KOPT-K1 (cell line): ENCODE results near the gene SUCNR1.
"Not testable (repeated sequence)": the region's sequence is repeated elsewhere in the genome, so short reads cannot be mapped to it uniquely, and the experiment has no call there.

ENCODE experiments used
- H3K27ac ChIP-seq: fragments of 200-600 bp; sonication (generic); 2 replicates; pipeline ENCODE4 v1.5.1; 2016; ENCODE audit warnings: antibody characterized with exemption, mild to moderate bottlenecking, low read depth, low read length; ENCODE audit not compliant: poor library complexity, severe bottlenecking
- H3K36me3 ChIP-seq: fragments of 200-600 bp; sonication (generic); 2 replicates; pipeline ENCODE4 v1.5.1; 2017; ENCODE audit warnings: antibody characterized with exemption, mild to moderate bottlenecking, low read length, moderate library complexity; ENCODE audit not compliant: insufficient read depth
- H3K9me3 ChIP-seq: fragments of 200-600 bp; sonication (generic); 2 replicates; pipeline ENCODE4 v1.5.1; 2017; ENCODE audit warnings: antibody characterized with exemption, low read length, mild to moderate bottlenecking; ENCODE audit not compliant: insufficient read depth, poor library complexity, severe bottlenecking

SUCNR1 gene

DNA sequence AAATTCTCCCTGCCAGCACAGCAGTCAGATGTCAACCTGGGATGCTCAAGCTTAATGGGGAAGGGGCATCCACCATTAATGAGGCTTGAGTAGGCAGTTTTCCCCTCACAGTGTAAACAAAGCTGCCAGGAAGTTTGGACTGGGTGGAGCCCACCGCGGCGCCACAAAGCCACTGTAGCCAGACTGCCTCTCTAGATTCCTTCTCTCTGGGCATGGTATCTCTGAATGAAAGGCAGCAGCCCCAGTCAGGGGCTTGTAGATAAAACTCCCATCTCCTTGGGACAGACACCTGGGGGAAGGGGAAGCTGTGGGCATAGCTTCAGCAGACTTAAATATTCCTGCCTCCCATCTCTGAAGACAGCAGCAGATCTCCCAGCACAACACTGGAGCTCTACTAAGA lies 12.0 kb downstream of the SUCNR1 start:
- not testable (repeated sequence) for H3K27ac ChIP-seq, H3K36me3 ChIP-seq
- H3K9me3 ChIP-seq: peaks cover 14% of the 10 kb centered on the region

DNA sequence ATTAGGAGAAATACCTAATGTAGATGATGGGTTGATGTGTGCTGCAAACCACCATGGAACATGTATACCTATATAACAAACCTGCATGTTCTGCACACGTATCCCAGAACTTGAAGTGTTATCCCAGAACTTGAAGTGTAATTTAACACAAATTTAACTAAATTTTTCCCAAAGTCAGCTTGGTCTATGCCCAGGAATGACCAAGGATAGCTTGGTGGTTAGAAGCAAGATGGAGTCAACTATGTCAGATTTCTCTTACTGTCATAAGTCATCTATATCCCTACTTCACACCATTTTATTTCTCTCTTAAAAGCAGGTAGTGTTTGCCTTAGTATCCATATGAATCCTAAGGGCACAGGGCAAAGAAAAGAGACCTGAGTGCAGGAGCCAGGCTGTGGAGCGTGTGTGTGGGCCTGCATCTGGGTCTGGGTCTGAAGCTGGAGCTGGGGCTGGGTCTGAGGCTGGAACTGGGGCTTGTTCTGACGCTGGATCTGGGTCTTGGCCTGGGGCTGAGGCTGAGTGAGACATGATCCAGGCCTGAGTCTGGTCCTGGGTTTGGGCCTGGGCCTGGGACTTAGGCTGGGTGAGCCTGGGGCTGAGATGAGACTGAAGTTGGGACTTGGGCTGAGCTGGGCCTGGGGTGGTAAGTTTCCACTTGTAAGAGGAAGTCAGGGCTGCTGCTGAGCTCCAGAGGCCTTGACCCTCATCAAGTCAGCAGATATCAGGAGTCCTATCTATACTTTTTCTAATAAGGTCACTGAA lies 14.2 kb downstream of the SUCNR1 start:
- H3K36me3 ChIP-seq: not testable (repeated sequence)

DNA sequence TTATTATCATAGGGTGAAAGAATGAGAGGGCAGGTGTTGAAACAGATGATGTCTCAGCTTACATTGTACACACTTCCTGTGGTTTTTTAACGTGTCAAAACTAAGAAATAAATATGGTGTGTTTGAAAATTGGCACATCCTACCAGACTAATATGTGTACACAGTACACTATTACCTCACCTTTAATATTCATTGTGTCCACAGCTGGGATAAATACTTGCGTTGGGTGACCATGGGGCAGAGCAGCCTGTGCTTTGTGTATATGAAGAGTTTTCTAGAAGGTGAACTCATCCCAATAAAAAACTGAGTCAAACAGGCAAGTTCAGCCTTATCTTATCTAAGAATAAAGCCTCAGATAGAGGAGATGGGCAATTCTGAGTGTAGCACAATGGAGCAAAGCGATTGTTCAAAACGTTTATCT lies 17.3 kb downstream of the SUCNR1 start:
- H3K9me3 ChIP-seq: peaks cover 8% of the 10 kb centered on the region
- peak overlapping the region; percentile 93 for H3K27ac ChIP-seq
- no peaks in the 10 kb centered on the region for H3K36me3 ChIP-seq

More for the DNA sequence above, 14.2 kb downstream of the SUCNR1 start:
- peaks cover 14% of the 10 kb centered on the region for H3K9me3 ChIP-seq
- H3K27ac ChIP-seq: not testable (repeated sequence)

DNA sequence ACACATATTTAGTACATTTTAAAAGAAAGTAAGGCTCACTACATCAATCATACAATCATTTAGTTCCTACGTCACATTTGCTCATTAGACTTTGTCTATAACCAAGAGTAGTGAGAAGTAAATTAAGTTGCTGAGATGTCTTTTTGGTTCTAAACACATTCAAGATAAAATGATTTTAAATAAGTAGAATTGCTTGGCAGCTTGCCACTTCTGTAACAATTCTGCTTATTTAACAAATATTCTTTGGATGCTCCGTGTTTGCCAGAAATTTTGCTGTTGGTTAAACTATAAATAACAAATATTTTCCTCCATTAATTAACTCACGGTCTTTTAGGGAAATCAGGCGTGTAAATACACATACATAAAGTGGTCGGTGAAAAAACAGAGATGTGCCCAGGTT lies 18.3 kb downstream of the SUCNR1 start:
- Histone ChIP-seq H3K36me3 (no peaks in the 10 kb centered on the region), H3K27ac (peak overlapping the region; percentile 93), H3K9me3 (peaks cover 8% of the 10 kb centered on the region)

DNA sequence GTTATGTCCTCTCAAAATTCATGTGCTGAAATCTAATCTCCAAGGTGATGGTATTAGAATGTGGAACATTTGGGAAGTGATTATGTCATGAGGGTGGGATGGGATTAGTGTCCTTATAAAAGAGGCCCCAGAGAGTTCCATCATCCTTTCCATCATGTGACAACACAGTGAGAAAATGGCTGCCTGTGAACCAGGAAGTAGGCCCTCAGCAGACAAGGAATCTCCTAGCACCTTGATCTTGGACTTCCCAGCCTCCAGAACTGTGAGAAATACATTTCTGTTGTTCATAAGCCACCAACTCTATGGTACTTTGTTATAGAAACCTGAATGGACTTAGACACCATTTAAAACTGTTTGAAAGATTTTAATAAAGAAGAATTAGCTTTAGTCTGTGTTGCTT lies 20.8 kb downstream of the SUCNR1 start:
- Histone ChIP-seq H3K27ac (peak overlapping the region; percentile 69), H3K36me3 (no peaks in the 10 kb centered on the region), H3K9me3 (peaks cover 8% of the 10 kb centered on the region)

DNA sequence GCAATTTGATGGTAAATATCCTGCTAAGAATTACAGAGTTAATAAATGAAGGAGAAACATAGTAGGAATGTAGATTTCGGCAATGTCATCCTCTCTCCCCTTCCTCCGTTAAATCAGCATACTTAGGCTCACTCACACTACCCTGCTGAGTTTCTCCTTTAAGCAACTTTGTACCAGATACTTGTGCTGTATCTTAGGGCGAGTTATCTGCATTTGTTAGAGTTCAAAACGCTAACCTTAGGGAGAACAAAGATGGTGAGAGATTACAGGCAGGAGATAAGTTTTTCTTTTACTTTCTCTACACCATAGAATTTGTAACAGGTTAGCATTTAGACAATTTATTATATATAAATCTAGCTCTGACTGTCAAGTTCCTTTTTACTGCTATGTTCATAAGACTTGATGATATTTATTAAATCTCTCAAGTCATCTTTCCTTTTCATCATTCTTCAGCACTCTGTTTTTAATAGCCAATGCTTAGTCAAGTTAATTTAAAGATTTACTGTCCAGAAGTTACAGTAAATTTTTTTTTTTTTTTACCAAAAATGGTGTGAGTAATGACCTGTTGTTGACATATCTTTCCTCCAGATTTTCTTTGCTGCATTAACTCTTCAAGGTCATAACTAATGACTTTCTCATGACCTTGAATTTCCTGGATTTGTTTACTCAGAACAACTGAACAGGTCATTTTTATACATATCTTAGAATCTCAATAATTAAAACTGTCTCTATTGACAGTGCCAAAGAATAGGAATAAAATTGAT lies 22.2 kb downstream of the SUCNR1 start:
- peak overlapping the region; percentile 69 for H3K27ac ChIP-seq
- peaks cover 8% of the 10 kb centered on the region for H3K9me3 ChIP-seq
- H3K36me3 ChIP-seq: no peaks in the 10 kb centered on the region

DNA sequence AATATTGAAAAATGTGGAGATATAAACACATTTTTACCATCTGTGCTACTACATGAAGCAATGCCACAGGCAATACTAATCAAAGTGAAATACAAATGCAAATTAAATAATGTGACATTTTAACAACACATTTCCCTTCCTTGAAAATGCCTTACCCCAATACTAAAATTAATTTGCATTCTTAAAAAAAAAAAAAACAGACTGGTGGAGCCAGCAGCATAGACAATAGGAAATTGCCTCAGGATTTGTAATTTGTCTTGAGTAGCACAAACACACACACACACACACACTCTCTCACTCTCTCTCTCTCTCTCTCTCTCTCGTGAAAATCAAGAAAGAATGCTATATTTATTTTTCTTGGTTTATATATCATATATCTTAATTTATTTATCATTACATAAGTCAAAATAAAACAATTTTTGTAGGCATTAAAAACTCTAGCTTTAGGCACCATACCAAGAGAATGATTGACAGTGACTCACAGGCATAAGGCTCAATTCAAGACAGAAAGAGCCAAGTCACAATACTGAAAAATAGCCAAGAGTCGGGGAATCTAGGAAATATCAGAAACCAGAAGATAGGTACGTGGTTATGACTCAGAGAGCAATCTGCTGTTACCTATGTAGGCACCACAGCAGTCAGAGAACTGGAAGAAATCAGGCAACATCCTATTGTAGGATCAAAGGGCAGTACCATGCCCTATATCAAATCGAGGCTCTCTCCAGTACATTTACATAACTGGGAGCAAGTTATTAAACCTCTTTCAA lies 23.0 kb downstream of the SUCNR1 start:
- peaks cover 8% of the 10 kb centered on the region for H3K9me3 ChIP-seq
- peak overlapping the region; percentile 69 for H3K27ac ChIP-seq
- no peaks in the 10 kb centered on the region for H3K36me3 ChIP-seq

DNA sequence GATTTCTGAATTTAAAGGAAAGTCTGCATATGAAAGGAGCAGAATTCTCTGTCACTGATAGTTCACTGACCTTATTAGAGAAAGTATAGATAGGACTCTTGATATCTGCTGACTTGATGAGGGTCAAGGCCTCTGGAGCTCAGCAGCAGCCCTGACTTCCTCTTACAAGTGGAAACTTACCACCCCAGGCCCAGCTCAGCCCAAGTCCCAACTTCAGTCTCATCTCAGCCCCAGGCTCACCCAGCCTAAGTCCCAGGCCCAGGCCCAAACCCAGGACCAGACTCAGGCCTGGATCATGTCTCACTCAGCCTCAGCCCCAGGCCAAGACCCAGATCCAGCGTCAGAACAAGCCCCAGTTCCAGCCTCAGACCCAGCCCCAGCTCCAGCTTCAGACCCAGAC lies 24.7 kb downstream of the SUCNR1 start:
- not testable (repeated sequence) for H3K36me3 ChIP-seq, H3K27ac ChIP-seq, H3K9me3 ChIP-seq

DNA sequence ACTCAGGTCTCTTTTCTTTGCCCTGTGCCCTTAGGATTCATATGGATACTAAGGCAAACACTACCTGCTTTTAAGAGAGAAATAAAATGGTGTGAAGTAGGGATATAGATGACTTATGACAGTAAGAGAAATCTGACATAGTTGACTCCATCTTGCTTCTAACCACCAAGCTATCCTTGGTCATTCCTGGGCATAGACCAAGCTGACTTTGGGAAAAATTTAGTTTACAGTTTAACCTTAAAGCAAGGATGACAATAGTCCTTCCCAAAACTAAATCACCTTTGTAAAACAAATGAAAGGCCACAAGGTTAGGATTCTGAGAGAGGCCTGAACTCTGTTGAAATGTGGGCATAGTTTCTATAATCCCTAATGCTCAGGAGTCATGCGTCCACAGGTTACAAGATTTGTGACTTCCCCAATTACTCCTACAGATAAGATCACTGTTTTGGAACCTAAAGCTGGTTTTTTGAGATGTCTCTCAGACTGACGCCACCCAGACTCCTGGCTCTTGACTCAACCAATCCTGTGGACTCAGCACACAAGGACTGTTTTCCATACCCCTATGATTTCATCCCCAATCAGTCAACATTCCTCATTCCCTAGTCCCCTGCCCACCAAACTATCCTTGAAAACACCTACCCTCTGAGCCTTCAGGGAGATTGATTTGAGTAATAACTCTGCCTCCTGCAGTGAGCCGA lies 25.3 kb downstream of the SUCNR1 start:
- not testable (repeated sequence) for H3K36me3 ChIP-seq, H3K27ac ChIP-seq, H3K9me3 ChIP-seq

DNA sequence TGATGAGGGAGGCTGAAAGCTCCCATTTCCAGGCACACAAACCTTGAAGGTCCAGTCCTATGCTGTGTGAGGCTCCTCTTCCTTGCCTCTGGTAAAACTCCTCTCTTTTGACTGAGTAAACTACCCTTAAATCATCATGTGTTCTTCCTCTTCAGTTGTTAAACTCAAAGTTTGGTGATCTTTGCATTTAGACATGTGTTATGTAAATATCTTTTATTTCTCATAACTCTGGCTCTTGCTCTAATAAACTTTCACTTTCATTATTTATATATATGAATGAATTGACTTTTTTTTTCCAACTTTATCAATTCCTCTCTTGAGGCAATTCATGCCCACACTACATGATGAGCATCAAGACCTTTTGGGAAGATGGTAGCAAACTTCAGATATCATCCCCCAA lies 26.6 kb downstream of the SUCNR1 start:
- Histone ChIP-seq H3K9me3 (no peaks in the 10 kb centered on the region), H3K36me3 (no peaks in the 10 kb centered on the region), H3K27ac (peak overlapping the region; percentile 55)

DNA sequence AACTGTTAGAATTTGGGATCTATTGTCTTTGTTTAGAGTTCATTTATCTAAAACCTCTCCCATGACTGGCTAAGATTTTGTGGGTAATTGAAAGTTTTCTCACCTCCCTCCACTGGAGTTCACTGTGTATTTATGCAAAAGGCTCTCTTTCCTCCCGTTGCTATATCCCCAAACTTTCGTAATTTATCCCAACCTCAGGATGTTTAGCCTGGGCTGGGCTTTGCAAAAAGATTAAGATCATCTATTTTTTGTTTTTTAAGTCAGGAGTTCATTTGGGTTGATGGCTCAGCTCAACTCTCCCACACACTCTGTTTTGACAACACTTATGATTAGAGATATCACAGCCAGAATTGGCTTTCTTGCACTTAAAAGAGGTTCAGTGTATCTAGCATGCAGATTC lies 27.0 kb downstream of the SUCNR1 start:
- H3K36me3 ChIP-seq: no peaks in the 10 kb centered on the region
- peak overlapping the region; percentile 55 for H3K27ac ChIP-seq
- no peaks in the 10 kb centered on the region for H3K9me3 ChIP-seq

DNA sequence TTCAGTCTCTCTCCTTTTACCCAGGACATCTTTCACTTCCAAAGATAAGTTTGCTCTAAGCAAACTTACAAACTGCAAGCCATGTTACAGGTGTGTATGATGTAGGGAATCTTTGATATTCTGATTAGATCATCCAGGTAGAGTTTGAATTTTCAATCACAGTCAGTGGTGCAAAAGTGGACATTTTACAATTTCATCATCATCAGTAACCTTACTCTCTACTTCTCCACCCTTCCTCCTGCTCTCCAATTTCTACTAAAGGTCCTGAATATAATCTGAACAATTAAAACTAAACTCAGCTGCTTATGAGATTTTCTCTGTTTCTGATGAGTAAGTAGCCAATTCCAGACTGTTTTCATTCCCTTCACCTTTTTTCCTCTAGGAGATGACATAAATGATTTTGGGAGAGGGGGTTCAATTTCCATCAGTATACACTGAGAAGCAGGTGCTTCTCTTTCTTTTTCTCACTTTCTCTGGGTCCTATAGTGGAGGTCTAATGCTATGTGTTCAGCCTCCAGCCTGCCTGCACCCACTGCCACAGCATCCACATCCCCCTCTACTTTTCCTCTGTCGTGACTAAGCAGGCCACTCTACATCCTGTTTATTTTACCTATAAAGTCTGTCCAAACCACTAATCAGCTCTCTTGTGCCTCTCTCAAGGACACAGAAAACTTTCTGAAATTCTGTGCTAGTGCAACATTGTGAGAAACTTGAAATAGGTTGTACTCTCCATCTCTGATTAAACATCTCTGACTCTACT lies 27.6 kb downstream of the SUCNR1 start:
- Histone ChIP-seq H3K27ac (peak overlapping the region; percentile 55), H3K36me3 (no peaks in the 10 kb centered on the region), H3K9me3 (no peaks in the 10 kb centered on the region)

DNA sequence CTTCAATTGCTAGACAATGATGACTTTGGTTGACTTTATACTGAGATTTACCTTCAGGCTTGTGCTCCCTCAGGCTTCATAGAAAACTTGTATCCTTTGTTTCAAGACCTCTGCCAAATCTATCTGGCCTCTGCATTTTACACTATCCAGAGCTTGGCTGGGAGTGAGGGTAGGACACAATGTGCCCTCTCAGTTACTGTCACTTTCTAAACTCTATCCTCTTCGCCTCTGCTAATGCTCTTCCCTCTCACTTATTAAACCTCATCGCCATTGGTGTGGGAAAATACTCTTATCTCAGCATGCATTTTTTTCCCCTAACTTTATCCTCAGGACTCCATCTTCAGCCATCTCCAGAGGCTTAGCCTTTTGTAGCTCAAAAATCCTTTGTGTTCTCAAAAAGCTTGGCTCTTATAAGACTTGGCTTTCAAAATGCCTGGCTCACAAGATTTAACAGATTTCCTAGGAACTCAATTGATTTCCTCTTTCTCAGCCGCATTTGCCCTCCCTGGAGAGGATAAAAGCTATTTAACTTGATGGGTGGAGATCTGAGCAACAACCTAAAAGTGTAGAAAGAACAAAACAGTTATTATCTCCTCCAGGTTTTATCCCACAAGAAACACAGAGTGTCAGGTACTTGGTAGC lies 28.3 kb downstream of the SUCNR1 start:
- H3K27ac ChIP-seq: no peak overlapping the region
- no peaks in the 10 kb centered on the region for H3K36me3 ChIP-seq
- H3K9me3 ChIP-seq: no peaks in the 10 kb centered on the region

DNA sequence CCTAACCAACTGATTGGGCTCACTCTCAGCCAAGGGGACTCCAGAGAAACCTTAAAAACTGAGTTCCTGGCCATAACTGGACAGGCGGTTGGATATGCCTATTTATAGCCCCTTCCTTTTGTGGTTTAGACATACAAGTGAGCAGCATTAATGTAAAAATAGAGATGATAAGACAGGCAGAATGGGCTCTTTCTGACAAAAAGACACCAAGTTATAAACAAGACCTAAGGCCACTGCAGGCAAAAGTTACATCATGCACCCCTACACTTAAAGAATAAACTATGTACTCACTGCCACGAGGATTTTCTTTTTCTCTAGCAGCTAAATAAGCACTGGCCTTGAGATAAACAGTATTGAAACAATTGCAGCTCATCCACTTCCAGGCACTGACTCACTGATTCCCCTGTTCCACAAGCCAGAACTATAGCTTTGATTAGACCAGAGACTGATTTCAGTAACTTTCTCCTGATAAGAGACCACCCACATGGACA lies 30.1 kb downstream of the SUCNR1 start:
- no peaks in the 10 kb centered on the region for H3K9me3 ChIP-seq
- no peaks in the 10 kb centered on the region for H3K36me3 ChIP-seq
- H3K27ac ChIP-seq: no peak overlapping the region
